Heart left ventricle (tissue), 16 donors: ENCODE measurements around the gene RBMS2. TPM values are rescaled to one million over a fixed set of nuclear protein-coding genes. Genes with fewer than 3 reads are reported as not detected.

Experiments
- ATAC-seq, 4 donors: fragments of 200-7000 bp; cut with Tn5 transposase; one replicate each; pipeline ENCODE4 v1.9.1; 2020 to 2022; ENCODE audit warnings: moderate library complexity in 4 of 4, mild to moderate bottlenecking in 3 of 4, moderate number of reproducible peaks in 1 of 4
- DNase-seq, 5 donors: peaks; one replicate each; pipeline ENCODE4 v3.0.0-alpha.2; 2020
- H3K27ac ChIP-seq, 12 donors: fragments of 200-600 bp; sonication (generic) in 4 of 12; one replicate each; pipeline versions ENCODE4 v1.5.0 to v1.8.0; 2016 to 2022; ENCODE audit warnings: mild to moderate bottlenecking in 2 of 12
- H3K27me3 ChIP-seq, 9 donors: fragments of 200-600 bp; sonication (generic) in 2 of 9; one replicate each; pipeline versions ENCODE4 v1.5.1 to v1.8.0; 2016 to 2022; ENCODE audit warnings: mild to moderate bottlenecking in 3 of 9
- H3K36me3 ChIP-seq, 9 donors: fragments of 200-600 bp; sonication (generic) in 2 of 9; one replicate each; pipeline versions ENCODE4 v1.5.0 to v1.8.0; 2018 to 2022; ENCODE audit warnings: mild to moderate bottlenecking in 2 of 9
- H3K4me1 ChIP-seq, 12 donors: fragments of 200-600 bp; sonication (generic) in 4 of 12; one replicate each; pipeline versions ENCODE4 v1.5.0 to v1.8.0; 2016 to 2022; ENCODE audit warnings: mild to moderate bottlenecking in 3 of 12
- H3K4me3 ChIP-seq, 12 donors: fragments of 200-600 bp; sonication (generic) in 4 of 12; one replicate each; pipeline versions ENCODE4 v1.5.0 to v1.8.0; 2017 to 2022; ENCODE audit warnings: mild to moderate bottlenecking in 9 of 12, moderate library complexity in 4 of 12
- H3K9me3 ChIP-seq, 12 donors: fragments of 200-600 bp; sonication (generic) in 4 of 12; one replicate each; pipeline versions ENCODE4 v1.5.0 to v1.8.0; 2016 to 2022; ENCODE audit warnings: mild to moderate bottlenecking in 1 of 12
- CTCF ChIP-seq, 12 donors: fragments of 200-600 bp; sonication (generic) in 4 of 12; IDR thresholded peaks; one replicate each; pipeline versions ENCODE4 v1.5.0 to v1.8.0; 2018 to 2022; ENCODE audit warnings: antibody characterized with exemption in 12 of 12, mild to moderate bottlenecking in 5 of 12
- POLR2A ChIP-seq, 2 donors: fragments of 450-650 bp; IDR thresholded peaks; one replicate each; pipeline ENCODE4 v1.6.1; 2017; ENCODE audit warnings: antibody characterized with exemption in 2 of 2, mild to moderate bottlenecking in 2 of 2, moderate library complexity in 2 of 2
- WGBS, 4 donors: extraction: QIAGEN DNeasy Blood & Tissue Kit in 2 of 4; methylation state at CpG; one replicate each; pipeline versions ENCODE4 v1.1.5 to v1.1.7; 2013 to 2018; 5-methylcytosine and 5-hydroxymethylcytosine counted together
- intact Hi-C, 10 donors: fragments of 100-400 bp; cut with DNase I; formaldehyde crosslinking; loops; one replicate each; pipeline versions ENCODE4 v1.11.1 to v1.14.2; 2022
- polyA plus RNA-seq, 2 donors: library from polyadenylated mRNA; stranded (reverse); fragments of 200-250 nt; gene quantifications; one replicate each; pipeline ENCODE4 v1.2.3, GENCODE V29; 2013
- total RNA-seq, 9 donors: library from RNA; depleted of rRNA in 2 of 9; stranded (reverse); fragments of >200 nt in 2 of 9; fragmentation: NEBNext Ultra II Directional in 3 of 9; extraction: Animal tissue kit (Norgen Biotek cat#: 25700) in 3 of 9; gene quantifications; one replicate each; pipeline versions ENCODE4 v1.1.0 to v1.2.4, GENCODE V29; 2016 to 2023
- donor health status: ischemic (EF 13 %, LVEDD 7.1; RV severe dilation, severe dysfunction).
- donor health status: healthy with polysubstance abuse.
- donor health status: DM: no; HTN: yes; CAD: no.
- donor health status: DM: no; HTN: no; CAD: no.
- donor health status: ischemic (EF 25% LVEDD 6.9; RV normal size, moderate dysfunction).
- donor health status: ischemic (EF 25% LVEDD 5.7; RV mildly dilated, moderate dysfunction).
- donor health status: healthy.
- donor health status: DM: yes; HTN: yes; CAD: no.
- donor health status: ischemic (EF 35%, LVEDD 5.7; RV mildly dilated, moderate dysfunction).
- donor health status: nonischemic (EF 11% LVEDD 7.7; RV severe dilation, severe dysfunction).
- donor health status: DM: yes; HTN: yes; CAD: no.
- donor health status: PGD.
- donor health status: ischemic (EF 29% LVEDD 5.4; RV normal size, mild dysfunction).
- donor health status: nonischemic (EF 23%, LVEDD 6.1; RV moderate dilation, normal function).

Gene RBMS2
- total and polyA plus RNA-seq, 11 donors = 8.8 to 37.3 (median 29.1) TPM

GRCh38 chr12:56578983-56579546 lies 57.4 kb downstream of the RBMS2 start:
- H3K4me1 ChIP-seq = peaks cover 0 to 2% (median 0%) of the 10 kb centered on the region in 12 donors
- no peak overlapping the region for H3K27ac ChIP-seq
- no peak for ATAC-seq
- H3K4me3 ChIP-seq = no peak overlapping the region
- H3K36me3 ChIP-seq = peaks cover 0 to 86% (median 55%) of the 10 kb centered on the region in 9 donors
- H3K9me3 ChIP-seq = no peaks in the 10 kb centered on the region
- no peak for TF ChIP-seq POLR2A (IDR thresholded peaks at IDR 0.05)
- TF ChIP-seq CTCF (IDR thresholded peaks at IDR 0.05) = no peak
- no peaks in the 10 kb centered on the region for H3K27me3 ChIP-seq
- intact Hi-C loops = loop anchor here in 1 of 10 donors (10.0 kb wide), 1 partner anchor 56 kb away; the partner anchor contains the start of gene BAZ2A
- WGBS, 4 donors = 93 to 96% (median 96%) methylated on average over 10 of the region's 10 CpGs
- no peak for DNase-seq

DNA sequence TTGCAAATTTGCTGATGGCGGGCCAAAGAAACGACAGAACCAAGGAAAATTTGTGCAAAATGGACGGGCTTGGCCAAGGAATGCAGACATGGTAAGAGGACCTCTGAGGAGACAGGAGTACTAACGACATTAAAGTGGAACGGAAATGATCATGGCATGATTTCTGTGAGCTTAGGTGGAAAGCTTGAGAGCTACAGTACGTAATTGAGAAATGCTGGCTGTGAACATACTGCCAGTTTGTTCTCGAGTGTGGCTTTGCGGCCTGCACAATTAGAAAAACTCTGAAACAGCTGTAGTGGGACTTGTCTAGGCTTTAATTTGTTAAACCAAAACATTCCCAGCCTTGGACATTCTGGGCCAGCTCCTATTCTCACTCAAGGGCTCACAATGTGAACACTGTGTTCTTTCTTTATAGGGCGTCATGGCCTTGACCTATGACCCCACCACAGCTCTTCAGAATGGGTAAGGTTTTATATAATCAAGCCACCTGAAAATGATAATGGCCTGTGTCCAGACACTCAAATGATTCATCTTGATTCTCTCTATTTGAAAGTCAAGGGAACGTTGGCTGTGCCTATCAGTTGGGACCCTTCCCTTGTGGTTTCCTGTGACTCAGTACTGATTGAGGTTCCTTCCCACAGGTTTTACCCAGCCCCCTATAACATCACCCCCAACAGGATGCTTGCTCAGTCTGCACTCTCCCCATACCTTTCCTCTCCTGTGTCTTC lies 60.0 kb downstream of the RBMS2 start:
- Histone ChIP-seq H3K9me3 (no peaks in the 10 kb centered on the region), H3K4me1 (no peaks in the 10 kb centered on the region), H3K27ac (no peak overlapping the region), H3K27me3 (no peaks in the 10 kb centered on the region), H3K4me3 (no peak overlapping the region), H3K36me3 (peaks cover 0 to 85% (median 55%) of the 10 kb centered on the region in 9 donors)
- intact Hi-C loops = loop anchor here in 1 of 10 donors (5.0 kb wide), 1 partner anchor 41 kb away; no protein-coding TSS in a partner anchor
- ATAC-seq (no peak), DNase-seq (no peak)
- TF ChIP-seq CTCF (IDR thresholded peaks at IDR 0.05) (no peak), POLR2A (IDR thresholded peaks at IDR 0.05) (no peak)
- 84 to 87% (median 85%) methylated on average over 10 of the region's 10 CpGs for WGBS, 4 donors

DNA sequence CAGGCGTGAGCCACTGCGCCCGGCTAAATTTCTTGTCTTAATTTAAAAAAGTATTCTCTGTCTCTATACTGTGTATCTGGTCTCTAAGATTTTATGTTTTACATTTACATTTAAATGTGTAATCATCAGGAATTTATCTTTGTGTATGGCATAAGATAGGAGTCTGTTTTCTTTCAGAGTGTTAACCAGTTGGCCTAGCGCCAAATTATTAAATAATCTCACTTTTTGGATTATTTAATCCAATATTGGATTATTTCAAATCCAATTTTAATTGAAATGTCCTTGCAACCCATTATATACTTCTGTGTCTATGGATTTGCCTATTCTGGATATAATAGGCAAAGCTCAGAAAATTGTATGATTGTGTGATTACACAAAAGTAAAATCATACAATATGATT lies 63.5 kb downstream of the RBMS2 start:
- DNase-seq = no peak
- Histone ChIP-seq H3K27ac (no peak overlapping the region), H3K36me3 (peaks cover 0 to 98% (median 83%) of the 10 kb centered on the region in 9 donors), H3K4me3 (no peak overlapping the region), H3K4me1 (peaks cover 0 to 2% (median 0%) of the 10 kb centered on the region in 12 donors), H3K27me3 (no peaks in the 10 kb centered on the region), H3K9me3 (no peaks in the 10 kb centered on the region)
- TF ChIP-seq CTCF (IDR thresholded peaks at IDR 0.05) = no peak
- no peak for TF ChIP-seq POLR2A (IDR thresholded peaks at IDR 0.05)
- no peak for ATAC-seq
- intact Hi-C loops = no loop called here
- 84 to 90% (median 85%) methylated on average over 4 of the region's 4 CpGs for WGBS, 4 donors

DNA sequence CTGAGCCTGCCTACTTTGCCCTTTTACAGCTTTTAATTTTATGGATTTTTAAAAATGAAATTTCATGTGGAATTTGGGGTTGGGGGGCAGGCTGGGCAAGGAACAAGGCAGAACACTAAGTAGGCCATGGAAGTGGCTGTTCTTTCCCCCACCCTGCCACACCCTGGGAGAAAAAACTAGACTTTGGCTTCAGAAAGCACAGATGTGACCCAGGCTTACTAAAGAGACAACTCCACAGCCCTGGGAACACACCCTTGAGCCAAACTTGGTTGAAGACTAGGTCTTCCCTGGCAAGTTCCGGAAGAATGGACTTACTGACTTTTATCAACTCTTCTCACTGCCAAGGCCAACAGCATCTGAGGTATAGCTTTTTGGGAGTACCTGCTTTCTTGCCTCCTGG lies 68.2 kb downstream of the RBMS2 start:
- Histone ChIP-seq H3K4me3 (no peak overlapping the region), H3K27ac (no peak overlapping the region), H3K4me1 (peaks cover 0 to 17% (median 7%) of the 10 kb centered on the region in 12 donors), H3K36me3 (peaks cover 0 to 80% (median 51%) of the 10 kb centered on the region in 9 donors), H3K27me3 (no peaks in the 10 kb centered on the region), H3K9me3 (no peaks in the 10 kb centered on the region)
- no peak for DNase-seq
- 64 to 100% (median 91%) methylated on average over 1 of the region's 1 CpG for WGBS, 4 donors
- intact Hi-C loops = loop anchor here in 3 of 10 donors (5.0 kb wide), 3 partner anchors 72 to 82 kb away; no protein-coding TSS in a partner anchor
- TF ChIP-seq POLR2A (IDR thresholded peaks at IDR 0.05) = no peak
- no peak for TF ChIP-seq CTCF (IDR thresholded peaks at IDR 0.05)
- no peak for ATAC-seq
